ENCODE measurements around the gene SGMS1.

GRCh38 chr10:50345545-50345944 lies 278.2 kb downstream of the SGMS1 start:
- TF ChIP-seq CTCF (IDR thresholded peaks at IDR 0.05) (no peak), POLR2A (IDR thresholded peaks at IDR 0.05) (no peak)

All from heart left ventricle (tissue), 13 donors.